ENCODE data around the gene AIG1. TPM values are rescaled to one million over a fixed set of nuclear protein-coding genes. Genes with fewer than 3 reads are reported as not detected.

The AIG1 gene
- total and polyA plus RNA-seq, 2 of the 4 experiments (the other 2 are of a cell fraction): 21.3 to 27.1 TPM

GRCh38 chr6:143015300-143015706, 45.4 kb upstream of the AIG1 start:
- Histone ChIP-seq H2BK5ac (ENCODE audit: low read depth, low read length, poor library complexity, severe bottlenecking) (no peak overlapping the region), H3K79me1 (ENCODE audit: low read depth in 1 of 2, low read length in 2 of 2) (no peaks in the 10 kb centered on the region)

More at GRCh38 chr6:143015300-143015706, 45.4 kb upstream of the AIG1 start:
- no peak overlapping the region for H2AK9ac ChIP-seq (replicated peaks; ENCODE audit: low read depth, low read length, poor library complexity)
- H3K9me3 ChIP-seq (ENCODE audit: control insufficient read depth, insufficient read depth, low read length): no peaks in the 10 kb centered on the region
- H4K91ac ChIP-seq (ENCODE audit: insufficient read depth, low read depth, low read length): no peak overlapping the region
- H3K27ac ChIP-seq (ENCODE audit: insufficient read depth, low read length): no peak overlapping the region
- H4K20me1 ChIP-seq (ENCODE audit: insufficient read depth, low read length): no peaks in the 10 kb centered on the region
- no peak overlapping the region for H2BK120ac ChIP-seq (ENCODE audit: low read depth, low read length)
- no peak overlapping the region for H3K23ac ChIP-seq (ENCODE audit: low read depth, low read length)
- no peaks in the 10 kb centered on the region for H3K36me3 ChIP-seq (ENCODE audit: control insufficient read depth, insufficient read depth, low read length)
- POLR2A ChIA-PET (ENCODE audit: unreplicated experiment): no interaction called here
- no peak for TF ChIP-seq FOS (IDR thresholded peaks at IDR 0.05; ENCODE audit: low read depth, low read length)
- no peak for TF ChIP-seq BHLHE40 (IDR thresholded peaks at IDR 0.05; ENCODE audit: low read depth, low read length)
- TF ChIP-seq RCOR1 (IDR thresholded peaks at IDR 0.05; ENCODE audit: insufficient replicate concordance, low read length): no peak
- TF ChIP-seq POLR2A (IDR thresholded peaks at IDR 0.05; ENCODE audit: low read depth, low read length): no peak
- no peak for TF ChIP-seq SMC3 (IDR thresholded peaks at IDR 0.05; ENCODE audit: low read depth, low read length)
- no peak for TF ChIP-seq MAZ (IDR thresholded peaks at IDR 0.05; ENCODE audit: borderline replicate concordance, low read depth, low read length)
- TF ChIP-seq ELK1 (IDR thresholded peaks at IDR 0.05; ENCODE audit: borderline replicate concordance, low read depth, low read length): no peak
- TF ChIP-seq MAFK (IDR thresholded peaks at IDR 0.05; ENCODE audit: low read depth, low read length): no peak
- TF ChIP-seq USF2 (IDR thresholded peaks at IDR 0.05; ENCODE audit: low read depth, low read length): no peak
- no peak for TF ChIP-seq CHD1 (IDR thresholded peaks at IDR 0.05; ENCODE audit: low read depth, low read length)
- TF ChIP-seq NFE2L2 (IDR thresholded peaks at IDR 0.05; ENCODE audit: low read depth, low read length): no peak
- TF ChIP-seq MXI1 (IDR thresholded peaks at IDR 0.05; ENCODE audit: borderline replicate concordance, low read depth, low read length): no peak
- TF ChIP-seq CTCF (conservative IDR thresholded peaks at IDR 0.05; ENCODE audit: low read depth, low read length): no peak
- no peak for TF ChIP-seq CEBPB (IDR thresholded peaks at IDR 0.05; ENCODE audit: low read depth, low read length)
- TF ChIP-seq RFX5 (IDR thresholded peaks at IDR 0.05; ENCODE audit: low read depth, low read length): no peak
- no peak for TF ChIP-seq RAD21 (IDR thresholded peaks at IDR 0.05; ENCODE audit: low read length)
- no peak overlapping the region for H3K4ac ChIP-seq (ENCODE audit: low read depth, low read length)
- no peak overlapping the region for H2BK20ac ChIP-seq (ENCODE audit: low read depth, low read length)
- no peak overlapping the region for H2AK5ac ChIP-seq (ENCODE audit: low read depth, low read length)
- H3K4me1 ChIP-seq (ENCODE audit: control insufficient read depth, insufficient read depth, low read length): no peaks in the 10 kb centered on the region
- H4K8ac ChIP-seq (ENCODE audit: low read depth in 2 of 2, low read length in 2 of 2): no peak overlapping the region
- H3K14ac ChIP-seq (replicated peaks; ENCODE audit: low read depth, low read length): no peak overlapping the region
- no CpG with 5 or more reads among the region's 4 CpGs for WGBS, 2 experiments (ENCODE audit: extremely low coverage in 2 of 2, insufficient read length in 1 of 2)
- dilution Hi-C loops (cut with HindIII; ENCODE audit: low sequenced_read_pairs, unreplicated experiment) (no loop called here), intact Hi-C loops (cut with micrococcal nuclease) (no loop called here), in situ Hi-C loops (cut with MboI; ENCODE audit: low sequenced_read_pairs) (no loop called here)
- no peak overlapping the region for H2AFZ ChIP-seq (replicated peaks; ENCODE audit: low read length, poor library complexity)
- no peaks in the 10 kb centered on the region for H3K9me1 ChIP-seq (ENCODE audit: insufficient read depth, low read length)
- no peak overlapping the region for H3K18ac ChIP-seq (ENCODE audit: low read depth, low read length)
- no TSS peak for BruUV-seq (replicated peaks)
- DNase-seq (no peak), ATAC-seq (ENCODE audit: low read depth) (no peak)
- H3K56ac ChIP-seq (ENCODE audit: extremely low read depth, insufficient read depth, low read length): no peak overlapping the region
- H3K27me3 ChIP-seq (ENCODE audit: control insufficient read depth, insufficient read depth, low read length): no peaks in the 10 kb centered on the region; the same call in 1 of the 2 replicates
- CTCF ChIA-PET: interaction anchor here (0.5 kb wide), 1 partner anchor 232 kb away, joined by 3 read pairs; no protein-coding TSS in a partner anchor
- no peak overlapping the region for H3K9ac ChIP-seq (ENCODE audit: low read depth, low read length)
- H4K5ac ChIP-seq (ENCODE audit: low read depth, low read length): no peak overlapping the region
- no peak overlapping the region for H3K4me3 ChIP-seq (ENCODE audit: insufficient read depth, low read depth, low read length)
- H2BK15ac ChIP-seq (ENCODE audit: low read depth, low read length): no peak overlapping the region
- no peak overlapping the region for H3K4me2 ChIP-seq (ENCODE audit: low read depth, low read length)
